ENCODE results near the gene ADRA2B. TPM values are rescaled to one million over a fixed set of nuclear protein-coding genes. Genes with fewer than 3 reads are reported as not detected.

The ADRA2B gene
- total RNA-seq: 0.09 TPM in 1 of 2 replicates, not detected in the other

DNA sequence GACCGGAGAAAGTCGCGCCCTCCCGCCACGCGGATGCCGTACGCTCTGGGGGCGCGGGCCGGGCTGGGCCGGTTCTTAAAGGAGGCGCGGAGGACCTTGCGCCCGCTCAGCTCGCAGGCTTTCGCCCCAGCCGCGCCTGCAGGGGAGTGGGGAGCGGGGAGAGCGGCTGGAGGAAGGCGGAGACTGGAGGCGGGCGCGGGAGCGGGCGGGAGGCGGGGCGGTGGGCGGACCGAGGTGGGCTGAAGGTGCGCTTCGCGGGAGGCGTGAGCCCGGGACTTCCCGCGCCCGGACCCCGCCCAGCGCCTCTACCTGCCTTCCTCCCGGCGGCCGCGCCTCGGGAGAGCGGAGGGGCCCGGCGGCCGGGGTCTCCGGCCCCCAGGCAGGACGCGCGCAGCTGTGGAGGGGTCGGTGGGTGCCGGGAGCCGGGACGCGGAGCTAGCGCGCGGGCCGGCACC is at the start of gene ADRA2B:
Gene ADRA2B (minus strand): TSS at position 148 of the 455 bp plus-strand sequence. CDS start 422 bp downstream, outside the sequence.

DNA sequence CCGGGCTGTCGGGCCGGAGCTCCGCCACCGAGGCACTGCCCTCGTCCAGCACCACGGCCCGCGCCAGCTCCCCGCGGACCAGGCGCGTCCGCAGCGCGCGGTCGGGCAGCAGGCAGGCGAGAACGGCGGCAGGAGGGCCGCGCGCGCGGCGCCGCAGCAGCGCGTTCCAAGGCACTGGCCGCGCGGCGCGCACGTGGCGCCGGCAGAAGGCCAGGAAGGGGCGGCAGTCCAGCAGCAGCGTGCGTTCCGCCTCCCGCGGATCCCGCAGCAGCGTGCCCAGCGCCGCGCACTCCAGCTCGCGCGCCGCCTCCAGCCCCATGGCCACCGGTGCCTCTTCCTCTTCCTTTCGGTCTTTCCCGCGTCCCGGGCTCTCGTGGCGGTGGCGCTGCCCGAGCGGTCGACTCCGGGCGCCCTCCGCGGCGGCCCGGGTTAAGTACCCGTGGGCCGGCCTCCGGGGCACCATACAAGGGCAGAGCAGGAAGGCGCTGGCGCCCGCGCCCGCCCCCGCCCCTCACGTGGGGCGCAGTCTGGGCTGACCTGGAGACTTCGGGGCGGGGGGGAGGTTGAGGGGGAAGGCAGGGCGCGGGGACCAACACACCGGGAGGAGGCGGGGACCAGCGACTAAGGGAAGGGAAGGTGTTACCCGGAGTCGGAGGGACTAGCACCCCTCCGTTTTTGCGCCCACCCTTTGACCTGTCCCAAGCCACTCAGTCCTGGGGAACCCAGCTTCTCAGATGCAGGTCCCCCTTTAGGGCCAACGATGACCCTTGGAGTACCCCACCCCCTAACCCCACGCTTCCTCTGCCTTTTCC is 28.9 kb upstream of the ADRA2B start, which contains the start of gene DUSP2:
Gene DUSP2 (minus strand): TSS at position 405 of the 812 bp plus-strand sequence. CDS start 86 bp downstream, at position 319.

DNA sequence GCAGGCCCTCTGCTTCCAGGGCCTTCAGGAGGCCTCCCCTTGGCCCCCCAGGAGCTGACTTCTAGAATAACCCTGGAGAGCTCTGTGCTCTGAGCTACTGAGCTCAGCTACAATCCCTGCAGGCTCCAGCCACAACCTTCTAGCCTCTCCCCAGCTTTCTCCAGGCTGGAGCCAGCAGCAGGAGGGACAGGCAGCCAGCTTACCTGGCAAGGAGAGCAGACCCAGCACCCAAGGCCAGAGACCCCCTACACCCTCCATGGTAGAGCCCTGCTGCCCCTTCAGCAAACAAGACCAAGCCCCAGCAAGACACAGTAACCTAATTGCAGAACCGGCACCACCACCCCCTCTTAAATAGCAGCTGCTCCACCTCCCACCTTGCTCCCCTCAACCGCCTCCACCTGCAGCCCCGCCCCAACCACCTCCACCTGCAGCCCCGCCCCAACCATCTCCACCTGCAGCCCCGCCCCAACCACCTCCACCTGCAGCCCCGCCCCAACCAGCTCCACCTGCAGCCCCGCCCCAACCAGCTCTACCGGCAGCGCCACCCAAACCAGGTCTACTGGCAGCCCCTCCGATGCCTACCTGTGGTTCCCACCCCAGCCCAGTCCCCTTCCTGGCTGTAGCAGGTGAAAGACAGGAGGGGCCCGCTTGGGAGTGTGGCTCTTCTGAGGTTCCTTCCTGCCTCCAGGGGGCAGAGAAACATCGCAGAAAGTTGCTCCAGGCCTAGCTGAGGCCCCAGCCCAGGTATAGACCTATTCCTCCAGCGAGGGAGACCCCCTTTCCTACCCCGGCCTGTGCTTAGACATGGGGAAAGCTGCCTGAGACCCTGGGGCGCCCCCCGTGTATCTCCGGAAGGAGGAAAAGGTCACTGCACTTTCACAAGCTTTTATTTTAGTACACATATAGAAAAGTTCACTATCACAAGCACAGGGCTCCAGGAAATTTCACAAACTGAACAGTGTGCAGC is 22.1 kb upstream of the ADRA2B start, which contains the start of gene ASTL:
Gene ASTL (minus strand): TSS at position 324 of the 967 bp plus-strand sequence. CDS start 66 bp downstream, at position 258.

Other genes with a start within 250 kb of the ADRA2B start
- 3.2 and 6.1 TPM in 2 replicates for gene ANKRD36C, start 124.7 kb downstream of the ADRA2B start, total RNA-seq
- gene GPAT2, start 81.7 kb downstream of the ADRA2B start, total RNA-seq: 0.63 and 1.6 TPM in 2 replicates
- 0.21 TPM in 1 of 2 replicates, not detected in the other for gene ASTL, start 21.9 kb upstream of the ADRA2B start, total RNA-seq
- 4.9 and 6.5 TPM in 2 replicates for gene DUSP2, start 28.9 kb upstream of the ADRA2B start, total RNA-seq
- gene STARD7, start 92.3 kb upstream of the ADRA2B start, total RNA-seq: 79.9 and 100 TPM in 2 replicates
- 20.9 and 26.5 TPM in 2 replicates for gene TMEM127, start 149.4 kb upstream of the ADRA2B start, total RNA-seq
- gene CIAO1, start 149.7 kb upstream of the ADRA2B start, total RNA-seq: 73.9 and 119 TPM in 2 replicates
- gene SNRNP200, start 189.0 kb upstream of the ADRA2B start, total RNA-seq: 56.3 and 80.8 TPM in 2 replicates
- gene ITPRIPL1, start 208.7 kb upstream of the ADRA2B start, total RNA-seq: 0.28 and 0.99 TPM in 2 replicates
- gene NCAPH, start 219.2 kb upstream of the ADRA2B start, total RNA-seq: 21.4 and 25.8 TPM in 2 replicates